SK-N-SH treated with all-trans-retinoic acid at 6 μM for 48 hours (cell line): ENCODE data around the gene DGKI.

Experiments used
- BACH2 ChIP-seq: fragments of 250-450 bp; sonication (Bioruptor Pico); IDR thresholded peaks from 2 replicates; pipeline ENCODE4 v1.9.0; 2021; ENCODE audit warnings: mild to moderate bottlenecking, borderline replicate concordance
- ISL1 ChIP-seq: fragments of 250-450 bp; sonication (Bioruptor Pico); IDR thresholded peaks from 2 replicates; pipeline ENCODE4 v2.1.2; 2022; ENCODE audit warnings: mild to moderate bottlenecking, moderate library complexity
- POU6F1 ChIP-seq: fragments of 250-450 bp; sonication (Bioruptor Pico); IDR thresholded peaks from 2 replicates; pipeline ENCODE4 v1.8.0; 2021; ENCODE audit warnings: low read depth, mild to moderate bottlenecking, moderate library complexity, borderline replicate concordance
- PPARA ChIP-seq: fragments of 250-450 bp; sonication (Bioruptor Pico); IDR thresholded peaks from 2 replicates; pipeline ENCODE4 v1.5.0; 2020; ENCODE audit warnings: mild to moderate bottlenecking, borderline replicate concordance
- SNAI2 ChIP-seq: fragments of 250-450 bp; sonication (Bioruptor Pico); IDR thresholded peaks from 2 replicates; pipeline ENCODE4 v1.5.0; 2020; ENCODE audit warnings: mild to moderate bottlenecking, moderate library complexity
- TSHZ2 ChIP-seq: fragments of 250-450 bp; sonication (Bioruptor Pico); IDR thresholded peaks from 2 replicates; pipeline ENCODE4 v1.5.0; 2020; ENCODE audit warnings: mild to moderate bottlenecking, moderate library complexity
- ZC3H10 ChIP-seq: fragments of 250-450 bp; sonication (Bioruptor Pico); IDR thresholded peaks from 2 replicates; pipeline ENCODE4 v1.5.1; 2021; ENCODE audit warnings: mild to moderate bottlenecking, moderate library complexity
- ZNF565 ChIP-seq: fragments of 450-650 bp; formaldehyde crosslinking; conservative IDR thresholded peaks from 2 replicates; pipeline ENCODE4 v1.5.0; 2020; ENCODE audit warnings: low read depth, mild to moderate bottlenecking, moderate library complexity

- TF ChIP-seq ZNF565 (CRISPR knock-in tag) (no peak), BACH2 (CRISPR knock-in tag) (no peak), ZC3H10 (CRISPR knock-in tag) (no peak), POU6F1 (CRISPR knock-in tag) (no peak), ISL1 (CRISPR knock-in tag) (no peak), SNAI2 (CRISPR knock-in tag) (no peak), PPARA (CRISPR knock-in tag) (no peak), TSHZ2 (CRISPR knock-in tag) (no peak)
These were observed 36.0 kb upstream of the DGKI start for GRCh38 chr7:137882806-137883205.
